ENCODE results near the gene GFRA3. TPM values are rescaled to one million over a fixed set of nuclear protein-coding genes. Genes with fewer than 3 reads are reported as not detected.

GFRA3 gene
- total RNA-seq, 1 donor from 2014 or later, result 0.90 TPM

DNA sequence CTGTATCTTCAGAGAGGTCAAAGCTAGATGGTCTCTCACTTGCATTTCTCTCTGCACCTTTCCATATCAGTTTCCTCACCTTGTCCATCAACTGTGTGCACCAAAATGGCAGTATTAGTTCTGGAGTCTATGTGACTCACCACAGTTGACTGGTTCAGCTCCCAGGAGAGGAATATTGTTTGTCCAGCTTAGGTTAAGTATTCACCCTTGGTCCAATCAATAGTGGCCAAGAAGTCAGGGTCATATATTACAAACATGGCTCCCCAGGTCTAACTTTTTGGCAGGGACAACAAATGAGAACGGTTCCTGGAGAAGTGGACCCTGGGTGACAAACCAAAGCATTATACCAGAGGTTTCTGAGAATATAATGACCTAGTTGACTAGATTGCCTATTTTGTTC, 36.4 kb downstream of the GFRA3 start:
- Histone ChIP-seq H3K4me3 (no peak overlapping the region), H3K27ac (no peak overlapping the region), H3K36me3 (no peaks in the 10 kb centered on the region), H3K4me1 (peaks cover 7% of the 10 kb centered on the region), H3K9me3 (no peaks in the 10 kb centered on the region), H3K27me3 (peaks cover 18% of the 10 kb centered on the region)
- no peak for ATAC-seq
- DNase-seq, result no peak
- no peak for TF ChIP-seq CTCF (IDR thresholded peaks at IDR 0.05)
- intact Hi-C loops (cut with DNase I), result no loop called here

GRCh38 chr5:138234651-138235050, 39.8 kb downstream of the GFRA3 start:
- intact Hi-C loops (cut with DNase I), result no loop called here
- Histone ChIP-seq H3K36me3 (no peaks in the 10 kb centered on the region), H3K9me3 (no peaks in the 10 kb centered on the region)

GRCh38 chr5:138233280-138233679, 41.1 kb downstream of the GFRA3 start:
- no peak for ATAC-seq
- H3K4me3 ChIP-seq, result no peak overlapping the region
- intact Hi-C loops (cut with DNase I), result no loop called here
- H3K36me3 ChIP-seq, result no peaks in the 10 kb centered on the region
- H3K9me3 ChIP-seq, result no peaks in the 10 kb centered on the region
- H3K4me1 ChIP-seq, result no peaks in the 10 kb centered on the region
- DNase-seq, result no peak
- no peak for TF ChIP-seq CTCF (IDR thresholded peaks at IDR 0.05)
- no peaks in the 10 kb centered on the region for H3K27me3 ChIP-seq
- H3K27ac ChIP-seq, result no peak overlapping the region

More at GRCh38 chr5:138234651-138235050, 39.8 kb downstream of the GFRA3 start:
- DNase-seq (no peak), ATAC-seq (no peak)
- Histone ChIP-seq H3K4me1 (no peaks in the 10 kb centered on the region), H3K4me3 (no peak overlapping the region), H3K27ac (no peak overlapping the region), H3K27me3 (peaks cover 3% of the 10 kb centered on the region)
- TF ChIP-seq CTCF (IDR thresholded peaks at IDR 0.05), result no peak

DNA sequence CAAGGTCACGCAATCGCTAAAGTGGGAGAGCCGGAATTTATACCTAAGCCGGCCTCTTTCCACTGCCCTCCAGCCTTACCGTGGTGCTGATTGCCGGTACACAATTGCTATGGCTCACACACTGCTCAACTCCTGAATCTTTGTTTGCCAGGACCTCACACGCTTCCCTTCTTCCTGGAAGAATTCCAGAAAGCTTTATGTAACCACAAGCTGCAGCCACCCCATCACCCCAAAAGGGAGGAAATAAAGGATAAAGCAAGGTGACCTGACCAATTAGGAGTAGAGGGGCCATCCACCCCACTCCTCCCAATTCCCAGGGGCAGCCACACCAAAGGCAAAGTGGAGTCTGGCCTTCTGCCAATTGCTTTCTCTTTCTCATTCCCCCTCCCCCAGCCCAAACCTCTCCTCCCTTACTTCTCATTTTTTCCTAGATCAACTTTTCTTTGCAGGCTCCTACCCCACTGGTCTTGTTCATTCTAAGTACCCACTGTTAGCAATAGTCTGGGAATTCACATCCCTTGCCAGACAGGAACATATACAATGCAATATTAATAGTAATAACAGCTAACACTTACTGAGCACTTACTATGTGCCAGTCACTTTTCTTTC, 43.3 kb downstream of the GFRA3 start:
- no peaks in the 10 kb centered on the region for H3K4me1 ChIP-seq
- no peak overlapping the region for H3K4me3 ChIP-seq
- ATAC-seq (peak; percentile 53), DNase-seq (no peak)
- H3K9me3 ChIP-seq, result no peaks in the 10 kb centered on the region
- TF ChIP-seq CTCF (IDR thresholded peaks at IDR 0.05), result no peak
- H3K27me3 ChIP-seq, result no peaks in the 10 kb centered on the region
- H3K27ac ChIP-seq, result no peak overlapping the region
- no peaks in the 10 kb centered on the region for H3K36me3 ChIP-seq
- intact Hi-C loops (cut with DNase I), result no loop called here

GRCh38 chr5:138230261-138230660, 44.2 kb downstream of the GFRA3 start:
- intact Hi-C loops (cut with DNase I), result no loop called here
- no peak overlapping the region for H3K4me3 ChIP-seq
- no peak overlapping the region for H3K27ac ChIP-seq
- no peak for TF ChIP-seq CTCF (IDR thresholded peaks at IDR 0.05)
- DNase-seq (no peak), ATAC-seq (no peak)
- no peaks in the 10 kb centered on the region for H3K27me3 ChIP-seq
- H3K36me3 ChIP-seq, result no peaks in the 10 kb centered on the region
- H3K4me1 ChIP-seq, result no peaks in the 10 kb centered on the region
- no peaks in the 10 kb centered on the region for H3K9me3 ChIP-seq

DNA sequence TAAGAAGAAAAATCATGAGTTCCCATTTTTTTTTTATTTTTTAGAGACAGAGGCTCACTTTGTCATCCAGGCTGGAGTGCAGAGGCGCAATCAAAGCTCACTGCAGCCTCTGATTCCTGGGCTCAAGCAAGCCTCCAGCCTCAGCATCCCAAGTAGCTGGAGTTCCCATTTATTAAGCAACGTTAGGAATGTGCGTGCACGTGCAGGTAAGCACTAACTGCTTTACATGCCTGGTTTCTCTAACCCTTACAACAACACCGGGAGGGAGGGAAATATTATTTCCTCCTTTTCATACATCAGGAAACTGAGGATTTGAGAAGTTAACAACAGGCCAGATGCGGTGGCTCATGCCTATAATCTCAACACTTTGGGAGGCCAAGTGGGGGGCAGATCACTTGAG, 45.0 kb downstream of the GFRA3 start:
- Histone ChIP-seq H3K27me3 (no peaks in the 10 kb centered on the region), H3K27ac (no peak overlapping the region), H3K4me1 (no peaks in the 10 kb centered on the region), H3K36me3 (no peaks in the 10 kb centered on the region), H3K9me3 (no peaks in the 10 kb centered on the region), H3K4me3 (no peak overlapping the region)
- TF ChIP-seq CTCF (IDR thresholded peaks at IDR 0.05), result no peak
- intact Hi-C loops (cut with DNase I), result no loop called here
- no peak for ATAC-seq
- DNase-seq, result no peak
